Sigmoid colon (tissue), 4 donors: Measurements from ENCODE around the gene RASSF8.

Experiments used
- CTCF ChIP-seq, 4 experiments: fragments of 450-650 bp in 3 of 4; fragments of 200-600 bp in 1 of 4; IDR thresholded peaks; one replicate each; pipeline ENCODE4 v1.5.1; 2016 to 2019; ENCODE audit warnings: antibody characterized with exemption in 4 of 4, mild to moderate bottlenecking in 3 of 4, moderate library complexity in 2 of 4
- EP300 ChIP-seq, 4 donors: sonication (generic); formaldehyde crosslinking; IDR thresholded peaks; one replicate each; pipeline ENCODE4 v1.6.1; 2017; ENCODE audit warnings: antibody characterized with exemption in 4 of 4
- POLR2A ChIP-seq, 2 donors: fragments of 450-650 bp; IDR thresholded peaks; one replicate each; pipeline ENCODE4 v1.6.1; 2016; ENCODE audit warnings: antibody characterized with exemption in 2 of 2, mild to moderate bottlenecking in 2 of 2, moderate library complexity in 2 of 2
- POLR2AphosphoS5 ChIP-seq, 4 donors: sonication (generic); formaldehyde crosslinking; IDR thresholded peaks; one replicate each; pipeline ENCODE4 v1.6.1; 2017; ENCODE audit warnings: antibody characterized with exemption in 4 of 4

DNA sequence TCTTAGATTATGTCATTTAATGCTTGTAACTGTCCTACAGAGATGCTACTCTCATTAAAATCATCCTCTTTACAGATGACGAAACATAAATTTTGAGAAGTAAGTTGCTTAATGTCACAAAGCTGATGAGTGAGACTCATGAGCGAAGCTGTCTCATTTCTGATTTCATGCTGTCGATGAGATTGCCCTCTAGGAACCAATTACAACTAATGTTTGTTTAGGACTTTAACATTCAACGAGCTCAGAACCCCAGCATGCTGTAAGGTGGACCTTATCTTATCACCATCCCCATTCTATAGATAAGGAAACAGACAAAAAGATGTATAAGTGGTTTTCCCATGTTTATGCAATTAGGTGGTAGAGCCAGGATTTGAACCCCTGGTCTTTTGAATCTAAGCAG is 143.3 kb downstream of the RASSF8 start:
- TF ChIP-seq POLR2A (IDR thresholded peaks at IDR 0.05) (no peak), EP300 (IDR thresholded peaks at IDR 0.05) (no peak), CTCF (IDR thresholded peaks at IDR 0.05) (no peak), POLR2AphosphoS5 (IDR thresholded peaks at IDR 0.05) (no peak)
